OCI-LY1 (cell line): Measurements from ENCODE around the gene CACNA2D4.

Source experiments
- H2AFZ ChIP-seq: fragments of 200-600 bp; sonication (generic), shearing (Covaris generic); 2 replicates; pipeline ENCODE4 v1.6.0; 2014; ENCODE audit warnings: antibody characterized with exemption, mild to moderate bottlenecking, low read length
- H3F3A ChIP-seq: fragments of 200-600 bp; sonication (generic), shearing (Covaris generic); 2 replicates; pipeline ENCODE4 v1.6.0; 2014; ENCODE audit warnings: mild to moderate bottlenecking, antibody characterized with exemption, low read length, moderate library complexity; ENCODE audit not compliant: insufficient read depth
- H3K27ac ChIP-seq: fragments of 200-600 bp; sonication (generic); 2 replicates; pipeline ENCODE4 v1.5.1; 2014; ENCODE audit warnings: low read length, mixed run types, mild to moderate bottlenecking, low read depth; ENCODE audit not compliant: poor library complexity, severe bottlenecking
- H3K27me3 ChIP-seq: fragments of 200-600 bp; sonication (generic); 2 replicates; pipeline ENCODE4 v1.6.0; 2014; ENCODE audit warnings: antibody characterized with exemption, mild to moderate bottlenecking, low read length, moderate library complexity; ENCODE audit not compliant: insufficient read depth
- H3K36me3 ChIP-seq: fragments of 200-600 bp; sonication (generic); 2 replicates; pipeline ENCODE4 v1.6.1; 2014; ENCODE audit warnings: mild to moderate bottlenecking, antibody characterized with exemption, low read length, moderate library complexity, mixed read lengths; ENCODE audit not compliant: insufficient read depth
- H3K4me1 ChIP-seq: fragments of 200-600 bp; sonication (generic); 2 replicates; pipeline ENCODE4 v1.5.1; 2014; ENCODE audit warnings: mild to moderate bottlenecking, low read length, moderate library complexity; ENCODE audit not compliant: insufficient read depth, severe bottlenecking
- H3K4me2 ChIP-seq: fragments of 200-600 bp; sonication (generic), shearing (Covaris generic); 2 replicates; pipeline ENCODE4 v1.6.1; 2014; ENCODE audit warnings: low read length
- H3K4me3 ChIP-seq: fragments of 200-600 bp; sonication (generic); 2 replicates; pipeline ENCODE4 v1.5.1; 2014; ENCODE audit warnings: low read length, low read depth, mild to moderate bottlenecking, mixed read lengths; ENCODE audit not compliant: poor library complexity, severe bottlenecking
- H3K79me2 ChIP-seq: fragments of 200-600 bp; shearing (Covaris generic); 2 replicates; pipeline ENCODE4 v1.6.1; 2016; ENCODE audit warnings: mixed run types, low read length, mixed read lengths; ENCODE audit not compliant: insufficient read depth
- H3K9ac ChIP-seq: fragments of 200-600 bp; sonication (generic), shearing (Covaris generic); 2 replicates; pipeline ENCODE4 v1.6.1; 2014; ENCODE audit warnings: mild to moderate bottlenecking, low read length, mixed read lengths
- H3K9me2 ChIP-seq: fragments of 200-600 bp; sonication (generic), shearing (Covaris generic); 2 replicates; pipeline ENCODE4 v1.6.1; 2014; ENCODE audit warnings: low read depth, mild to moderate bottlenecking, low read length, mixed read lengths
- H3K9me3 ChIP-seq: fragments of 200-600 bp; shearing (Covaris generic); 2 replicates; pipeline ENCODE4 v1.6.1; 2014; ENCODE audit warnings: low read length, mixed read lengths
- H4K20me1 ChIP-seq: fragments of 200-600 bp; sonication (generic), shearing (Covaris generic); 2 replicates; pipeline ENCODE4 v1.6.0; 2016; ENCODE audit warnings: mild to moderate bottlenecking, low read length; ENCODE audit not compliant: insufficient read depth
- CTCF ChIP-seq: fragments of 200-600 bp; sonication (generic), shearing (Covaris generic); IDR thresholded peaks from 2 replicates; pipeline ENCODE4 v1.5.1; 2017; ENCODE audit warnings: mild to moderate bottlenecking, antibody characterized with exemption, low read length, moderate library complexity, mixed read lengths
- EZH2 ChIP-seq: fragments of 200-600 bp; sonication (generic), shearing (Covaris generic); IDR thresholded peaks from 2 replicates; pipeline ENCODE4 v1.8.0; 2017; ENCODE audit warnings: borderline replicate concordance, mixed run types, mild to moderate bottlenecking, antibody characterized with exemption, low read length, moderate library complexity, mixed read lengths

Gene CACNA2D4

GRCh38 chr12:1859643-1860042, 58.8 kb downstream of the CACNA2D4 start:
- H4K20me1 ChIP-seq: no peaks in the 10 kb centered on the region
- H3K9ac ChIP-seq: no peak overlapping the region
- no peak overlapping the region for H3K27ac ChIP-seq
- H3K9me3 ChIP-seq: no peaks in the 10 kb centered on the region
- no peak overlapping the region for H3K4me3 ChIP-seq
- H3K4me2 ChIP-seq: no peak overlapping the region
- no peaks in the 10 kb centered on the region for H3K9me2 ChIP-seq
- H3K79me2 ChIP-seq: no peaks in the 10 kb centered on the region
- H3F3A ChIP-seq: no peaks in the 10 kb centered on the region
- no peak overlapping the region for H2AFZ ChIP-seq
- H3K27me3 ChIP-seq: peaks cover 12% of the 10 kb centered on the region; the same call in 1 of the 2 replicates
- no peaks in the 10 kb centered on the region for H3K4me1 ChIP-seq
- no peaks in the 10 kb centered on the region for H3K36me3 ChIP-seq
- TF ChIP-seq CTCF (no peak), EZH2 (no peak)

GRCh38 chr12:1858456-1858855, 60.0 kb downstream of the CACNA2D4 start:
- H3K4me3 ChIP-seq: no peak overlapping the region
- H3K9me3 ChIP-seq: no peaks in the 10 kb centered on the region
- TF ChIP-seq CTCF (no peak), EZH2 (no peak)
- no peak overlapping the region for H3K4me2 ChIP-seq
- H3F3A ChIP-seq: no peaks in the 10 kb centered on the region
- no peaks in the 10 kb centered on the region for H3K36me3 ChIP-seq
- H3K27ac ChIP-seq: no peak overlapping the region
- no peaks in the 10 kb centered on the region for H4K20me1 ChIP-seq
- no peak overlapping the region for H3K9ac ChIP-seq
- H3K79me2 ChIP-seq: no peaks in the 10 kb centered on the region
- peaks cover 12% of the 10 kb centered on the region; the same call in 1 of the 2 replicates for H3K27me3 ChIP-seq
- no peaks in the 10 kb centered on the region for H3K4me1 ChIP-seq
- no peak overlapping the region for H2AFZ ChIP-seq
- no peaks in the 10 kb centered on the region for H3K9me2 ChIP-seq

GRCh38 chr12:1857821-1858220, 60.6 kb downstream of the CACNA2D4 start:
- H3F3A ChIP-seq: no peaks in the 10 kb centered on the region
- H3K4me1 ChIP-seq: no peaks in the 10 kb centered on the region
- H3K36me3 ChIP-seq: no peaks in the 10 kb centered on the region
- H3K9ac ChIP-seq: no peak overlapping the region
- H3K4me2 ChIP-seq: no peak overlapping the region
- H3K9me2 ChIP-seq: no peaks in the 10 kb centered on the region
- no peak for TF ChIP-seq EZH2
- no peak for TF ChIP-seq CTCF
- H2AFZ ChIP-seq: no peak overlapping the region
- H4K20me1 ChIP-seq: no peaks in the 10 kb centered on the region
- no peaks in the 10 kb centered on the region for H3K9me3 ChIP-seq
- H3K27me3 ChIP-seq: peaks cover 12% of the 10 kb centered on the region; the same call in 1 of the 2 replicates
- no peak overlapping the region for H3K4me3 ChIP-seq
- no peaks in the 10 kb centered on the region for H3K79me2 ChIP-seq
- H3K27ac ChIP-seq: no peak overlapping the region
